ENCODE results near the gene ARHGAP32.

The ARHGAP32 gene

GRCh38 chr11:129192150-129192549, at the start of gene ARHGAP32:
ARHGAP32 (minus strand) TSS chr11:129192325; CDS start chr11:129192198, 127 bp downstream.
- DNase-seq: no peak

GRCh38 chr11:129239207-129239606, 47.1 kb upstream of the ARHGAP32 start:
- no peak for DNase-seq

GRCh38 chr11:129237880-129238638, 45.9 kb upstream of the ARHGAP32 start:
- no peak for DNase-seq

- no peak for DNase-seq
These were observed 45.3 kb upstream of the ARHGAP32 start for GRCh38 chr11:129237456-129237855.

- no peak for DNase-seq
These were observed 44.7 kb upstream of the ARHGAP32 start for GRCh38 chr11:129236850-129237249.

GRCh38 chr11:129234978-129235377, 42.9 kb upstream of the ARHGAP32 start:
- DNase-seq: no peak

- DNase-seq: peak in 1 of 2 experiments; percentile 11
These were observed 37.9 kb upstream of the ARHGAP32 start for GRCh38 chr11:129230006-129230405.

GRCh38 chr11:129226207-129226798, 34.2 kb upstream of the ARHGAP32 start:
- DNase-seq: no peak

GRCh38 chr11:129225190-129225589, 33.1 kb upstream of the ARHGAP32 start:
- no peak for DNase-seq

- no peak for DNase-seq
These were observed 32.4 kb upstream of the ARHGAP32 start for GRCh38 chr11:129224538-129224937.

- no peak for DNase-seq
These were observed 31.6 kb upstream of the ARHGAP32 start for GRCh38 chr11:129223701-129224149.

- DNase-seq: no peak
These were observed 31.1 kb upstream of the ARHGAP32 start for GRCh38 chr11:129223260-129223659.

GRCh38 chr11:129222158-129222557, 30.0 kb upstream of the ARHGAP32 start:
- DNase-seq: no peak

GRCh38 chr11:129215506-129216245, 23.6 kb upstream of the ARHGAP32 start:
- DNase-seq: no peak

- no peak for DNase-seq
These were observed 22.7 kb upstream of the ARHGAP32 start for GRCh38 chr11:129214710-129215295.

GRCh38 chr11:129213261-129213660, 21.1 kb upstream of the ARHGAP32 start:
- no peak for DNase-seq

GRCh38 chr11:129211397-129211796, 19.3 kb upstream of the ARHGAP32 start:
- DNase-seq: no peak

- DNase-seq: peak in 1 of 2 experiments; percentile 30
These were observed 18.7 kb upstream of the ARHGAP32 start for GRCh38 chr11:129210831-129211181.

- DNase-seq: no peak
These were observed 18.0 kb upstream of the ARHGAP32 start for GRCh38 chr11:129209891-129210830.

GRCh38 chr11:129208863-129209262, 16.7 kb upstream of the ARHGAP32 start:
- DNase-seq: no peak

GRCh38 chr11:129204150-129204838, 12.2 kb upstream of the ARHGAP32 start:
- no peak for DNase-seq

GRCh38 chr11:129202646-129203045, 10.5 kb upstream of the ARHGAP32 start:
- no peak for DNase-seq

Data from Kasumi-1 (cell line).